A549 (cell line): Measurements from ENCODE around the gene SRPK2. TPM values are rescaled to one million over a fixed set of nuclear protein-coding genes. Genes with fewer than 3 reads are reported as not detected.
A peak's percentile ranks its signal among the peaks of the same experiment; 100 is the strongest.
"Not testable (repeated sequence)": the region's sequence is repeated elsewhere in the genome, so short reads cannot be mapped to it uniquely, and the experiment has no call there.

Source experiments
- ATAC-seq, 2 experiments: fragments of 200-7000 bp in 1 of 2; fragments of >200 bp in 1 of 2; cut with Nextera tagmentation in 1 of 2; cut with Tn5 transposase in 1 of 2; 3 replicates each; pipeline versions ENCODE4 v1.8.0 to v1.9.1; 2018 to 2020; ENCODE audit warnings: mild to moderate bottlenecking in 1 of 2, moderate library complexity in 1 of 2
- CTCF ChIA-PET: fragments of 300-600 bp; sonication (Branson Sonifier 250); formaldehyde crosslinking; extraction: SDS; loops from one replicate; lab custom pipeline; 2021; ENCODE audit warnings: antibody characterized with exemption, inconsistent platforms; lab: Yijun Ruan, JAX
- POLR2A ChIA-PET: fragments of 350-600 bp; formaldehyde crosslinking; extraction: SDS; loops from one replicate; lab custom pipeline; 2021; ENCODE audit warnings: antibody characterized with exemption, inconsistent platforms; lab: Yijun Ruan, JAX
- DNase-seq, 2 experiments: peaks; one replicate each; pipeline versions ENCODE4 v3.0.0 to v3.0.0-alpha.2; 2011 to 2016; ENCODE audit warnings: low read depth in 1 of 2, low spot score in 1 of 2
- FAIRE-seq: peaks from 2 replicates; lab custom pipeline; 2011; peaks lifted over from hg19 to GRCh38; lab: Jason Lieb, UNC
- H3K27ac ChIP-seq, 2 experiments: fragments of >200 bp; sonication (Bioruptor Twin); formaldehyde crosslinking; 3 replicates each; pipeline ENCODE4 v1.5.1; 2016 to 2017
- H3K4me1 ChIP-seq: fragments of >200 bp; sonication (Bioruptor Twin); formaldehyde crosslinking; 3 replicates; pipeline ENCODE4 v1.6.1; 2016
- H3K4me2 ChIP-seq: fragments of >200 bp; sonication (Bioruptor Twin); formaldehyde crosslinking; 3 replicates; pipeline ENCODE4 v1.6.1; 2016
- H3K4me3 ChIP-seq: fragments of >200 bp; sonication (Bioruptor Twin); formaldehyde crosslinking; 3 replicates; pipeline ENCODE4 v1.5.1; 2016
- H3K9me3 ChIP-seq: fragments of >200 bp; sonication (Bioruptor Twin); formaldehyde crosslinking; 3 replicates; pipeline ENCODE4 v1.6.1; 2016
- CBX2 ChIP-seq: fragments of 200-600 bp; sonication (generic); IDR thresholded peaks from 2 replicates; pipeline ENCODE4 v1.6.1; 2016; ENCODE audit warnings: low read depth, mild to moderate bottlenecking, borderline replicate concordance
- CHD2 ChIP-seq: fragments of 150-350 bp; IDR thresholded peaks from 2 replicates; pipeline ENCODE4 v1.6.1; 2014; ENCODE audit warnings: low read length; ENCODE audit not compliant: partially characterized antibody
- EHF ChIP-seq: fragments of 250-450 bp; sonication (Bioruptor Pico); IDR thresholded peaks from 2 replicates; pipeline ENCODE4 v1.5.0; 2020; ENCODE audit warnings: mild to moderate bottlenecking
- EHMT2 ChIP-seq: fragments of 200-600 bp; sonication (generic); IDR thresholded peaks from 2 replicates; pipeline ENCODE4 v1.6.1; 2016; ENCODE audit warnings: antibody characterized with exemption, low read depth, mild to moderate bottlenecking, moderate library complexity
- EP300 ChIP-seq, 2 experiments: fragments of >200 bp; sonication (Bioruptor Twin); formaldehyde crosslinking; IDR thresholded peaks; 2 replicates in 1 of 2; 3 replicates in 1 of 2; pipeline ENCODE4 v1.6.1; 2016 to 2017
- ESRRA ChIP-seq: fragments of 150-350 bp; IDR thresholded peaks from 2 replicates; pipeline ENCODE4 v1.6.1; 2014; ENCODE audit warnings: mild to moderate bottlenecking, low read length, borderline replicate concordance
- FOSL2 ChIP-seq, 2 experiments: fragments of 450-650 bp in 1 of 2; fragments of >200 bp in 1 of 2; sonication (Bioruptor Twin) in 1 of 2; formaldehyde crosslinking; IDR thresholded peaks; 2 replicates each; pipeline versions ENCODE4 v1.5.0 to v1.6.1; 2016 to 2020; ENCODE audit warnings: mild to moderate bottlenecking in 1 of 2, moderate library complexity in 1 of 2
- FOXS1 ChIP-seq: fragments of 250-450 bp; sonication (Bioruptor Pico); IDR thresholded peaks from 2 replicates; pipeline ENCODE4 v1.5.0; 2020; ENCODE audit warnings: mild to moderate bottlenecking, moderate library complexity
- GATA3 ChIP-seq: IDR thresholded peaks from 2 replicates; pipeline ENCODE4 v1.6.1; 2012; ENCODE audit warnings: borderline replicate concordance
- HDAC2 ChIP-seq: fragments of 200-600 bp; sonication (generic); IDR thresholded peaks from 2 replicates; pipeline ENCODE4 v1.6.1; 2016
- HOXA7 ChIP-seq: fragments of 250-450 bp; sonication (Bioruptor Pico); IDR thresholded peaks from 2 replicates; pipeline ENCODE4 v1.5.0; 2020; ENCODE audit warnings: mild to moderate bottlenecking, moderate library complexity
- KDM1A ChIP-seq: fragments of 200-600 bp; sonication (generic); IDR thresholded peaks from 2 replicates; pipeline ENCODE4 v1.6.1; 2016; ENCODE audit warnings: low read depth, mild to moderate bottlenecking
- NFE2L2 ChIP-seq: fragments of 150-350 bp; conservative IDR thresholded peaks from 2 replicates; pipeline ENCODE4 v1.6.1; 2014; ENCODE audit warnings: low read length
- RNF2 ChIP-seq: fragments of 200-600 bp; sonication (generic); IDR thresholded peaks from 2 replicates; pipeline ENCODE4 v1.6.1; 2016; ENCODE audit warnings: low read depth, mild to moderate bottlenecking, antibody characterized with exemption, moderate library complexity, borderline replicate concordance
- SMC3 ChIP-seq: fragments of >200 bp; sonication (Bioruptor Twin); formaldehyde crosslinking; IDR thresholded peaks from 3 replicates; pipeline ENCODE4 v1.6.1; 2018; ENCODE audit warnings: inconsistent platforms
- SREBF2 ChIP-seq: fragments of 450-650 bp; IDR thresholded peaks from 2 replicates; pipeline ENCODE4 v1.6.1; 2014; ENCODE audit warnings: mild to moderate bottlenecking, moderate library complexity
- WGBS: methylation state at CpG from one replicate; pipeline ENCODE4 v1.1.6; 2017; ENCODE audit errors: missing lambda C conversion rate; 5-methylcytosine and 5-hydroxymethylcytosine counted together
- polyA plus RNA-seq, 4 experiments: library from polyadenylated mRNA; depleted of rRNA in 3 of 4; stranded (reverse); fragments of >200 nt; fragmentation: RNase III in 1 of 4; extraction: RNeasy Plus Mini Kit Qiagen cat#74134 plus additional on column Dnase treatment in 1 of 4; gene quantifications; 2 replicates in 3 of 4; 3 replicates in 1 of 4; pipeline ENCODE4 v1.2.3, GENCODE V29; 2011 to 2017
- TF ChIP-seq, protein P1 (sequence below): fragments of >200 bp; sonication (Bioruptor Twin); formaldehyde crosslinking; IDR thresholded peaks from 2 replicates; pipeline ENCODE4 v1.6.1; 2016
- TF ChIP-seq, protein P2 (sequence below): fragments of 450-650 bp; IDR thresholded peaks from 2 replicates; pipeline ENCODE4 v1.6.1; 2014; ENCODE audit warnings: antibody characterized with exemption
- TF ChIP-seq, protein P3 (sequence below): IDR thresholded peaks from 2 replicates; pipeline ENCODE4 v1.6.1; 2012
- TF ChIP-seq, protein P4 (sequence below): fragments of 250-450 bp; sonication (Bioruptor Pico); IDR thresholded peaks from 2 replicates; pipeline ENCODE4 v1.5.0; 2021; ENCODE audit warnings: mild to moderate bottlenecking, moderate library complexity, borderline replicate concordance

SRPK2 gene
- polyA plus RNA-seq, 2 of the 4 experiments (the other 2 are of a cell fraction): 23.0 to 30.9 TPM

DNA sequence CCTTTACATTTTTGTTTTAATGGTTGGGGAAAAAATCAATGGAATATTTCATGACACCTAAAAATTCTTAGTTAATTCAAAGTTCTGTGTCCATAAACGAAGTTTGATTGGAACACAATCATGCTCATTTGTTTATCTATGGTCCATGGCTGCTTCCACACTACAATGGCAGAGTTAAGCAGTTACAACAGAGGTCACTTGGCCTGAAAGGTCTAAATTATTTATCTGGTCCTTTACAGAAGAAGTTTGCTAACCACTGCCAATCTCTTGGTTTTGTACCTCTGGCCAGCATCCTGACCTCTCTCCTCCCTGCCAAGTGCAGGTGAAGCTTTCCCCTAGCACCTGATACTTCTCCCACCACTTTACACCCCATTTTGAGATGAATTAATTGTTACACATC lies 61.5 kb downstream of the SRPK2 start:
- Histone ChIP-seq H3K4me2 (no peak overlapping the region), H3K4me1 (no peaks in the 10 kb centered on the region), H3K9me3 (no peaks in the 10 kb centered on the region), H3K27ac (no peak overlapping the region)
- DNase-seq (no peak), ATAC-seq (no peak), FAIRE-seq (no peak)
- WGBS: 58% methylated on average over 1 of the region's 1 CpG
- CTCF ChIA-PET: interaction anchor here (0.7 to 1.2 kb wide), 3 partner anchors 31 to 314 kb away, joined by 3 to 6 read pairs (median 3); no protein-coding TSS in a partner anchor
- TF ChIP-seq FOSL2 (IDR thresholded peaks at IDR 0.05) (no peak), FOSL2 (CRISPR knock-in tag; IDR thresholded peaks at IDR 0.05) (no peak)
- TF ChIP-seq, protein P1, sequence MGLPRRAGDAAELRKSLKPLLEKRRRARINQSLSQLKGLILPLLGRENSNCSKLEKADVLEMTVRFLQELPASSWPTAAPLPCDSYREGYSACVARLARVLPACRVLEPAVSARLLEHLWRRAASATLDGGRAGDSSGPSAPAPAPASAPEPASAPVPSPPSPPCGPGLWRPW: no peak
- TF ChIP-seq, all 56 proteins: peak for 0
- POLR2A ChIA-PET: interaction anchor here (0.6 kb wide), 1 partner anchor 69 kb away, joined by 3 read pairs; no protein-coding TSS in a partner anchor
- H3K4me3 ChIP-seq: no peak overlapping the region

DNA sequence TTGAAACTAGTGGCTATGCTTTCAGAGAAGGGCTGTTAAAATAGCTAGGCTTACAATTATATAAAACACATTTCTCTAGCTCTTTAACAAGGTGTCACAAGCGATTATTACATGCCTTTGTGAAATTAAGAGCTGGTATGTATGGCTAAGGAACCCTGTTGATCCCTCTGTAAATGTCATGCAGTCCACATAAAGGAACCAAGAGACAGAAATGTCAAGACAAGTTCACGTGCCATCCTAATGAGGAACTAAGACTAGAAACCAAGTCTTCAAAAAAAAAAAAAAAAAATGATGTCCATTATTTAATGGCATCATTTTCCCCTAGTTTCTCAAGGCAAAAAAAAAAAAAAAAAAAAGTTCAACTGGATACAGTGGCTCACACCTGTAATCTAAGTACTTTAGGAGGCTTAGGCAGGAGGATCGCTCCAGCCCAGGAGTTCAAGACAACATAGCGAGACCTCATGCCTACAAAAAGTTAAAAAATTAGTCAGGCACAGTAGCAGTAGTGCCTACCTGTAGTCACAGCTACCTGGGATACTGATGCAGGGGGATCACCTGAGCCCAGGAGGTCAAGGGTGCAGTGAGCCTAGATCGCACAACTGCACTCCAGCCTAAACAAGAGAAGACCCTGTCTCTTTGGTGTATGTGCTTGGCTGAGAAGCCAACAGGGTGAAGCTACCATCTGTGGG lies 63.4 kb downstream of the SRPK2 start:
- TF ChIP-seq, protein P2, sequence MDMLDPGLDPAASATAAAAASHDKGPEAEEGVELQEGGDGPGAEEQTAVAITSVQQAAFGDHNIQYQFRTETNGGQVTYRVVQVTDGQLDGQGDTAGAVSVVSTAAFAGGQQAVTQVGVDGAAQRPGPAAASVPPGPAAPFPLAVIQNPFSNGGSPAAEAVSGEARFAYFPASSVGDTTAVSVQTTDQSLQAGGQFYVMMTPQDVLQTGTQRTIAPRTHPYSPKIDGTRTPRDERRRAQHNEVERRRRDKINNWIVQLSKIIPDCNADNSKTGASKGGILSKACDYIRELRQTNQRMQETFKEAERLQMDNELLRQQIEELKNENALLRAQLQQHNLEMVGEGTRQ: no peak
- TF ChIP-seq HOXA7 (CRISPR knock-in tag) (no peak), SMC3 (no peak), EHMT2 (no peak), FOXS1 (no peak), NFE2L2 (no peak), GATA3 (no peak), HDAC2 (no peak), SREBF2 (no peak), FOSL2 (IDR thresholded peaks at IDR 0.05) (no peak), FOSL2 (CRISPR knock-in tag; IDR thresholded peaks at IDR 0.05) (no peak), CBX2 (no peak), EP300 (IDR thresholded peaks at IDR 0.05) (no peak)
- TF ChIP-seq, protein P3, sequence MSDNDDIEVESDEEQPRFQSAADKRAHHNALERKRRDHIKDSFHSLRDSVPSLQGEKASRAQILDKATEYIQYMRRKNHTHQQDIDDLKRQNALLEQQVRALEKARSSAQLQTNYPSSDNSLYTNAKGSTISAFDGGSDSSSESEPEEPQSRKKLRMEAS: no peak
- TF ChIP-seq, protein P4, sequence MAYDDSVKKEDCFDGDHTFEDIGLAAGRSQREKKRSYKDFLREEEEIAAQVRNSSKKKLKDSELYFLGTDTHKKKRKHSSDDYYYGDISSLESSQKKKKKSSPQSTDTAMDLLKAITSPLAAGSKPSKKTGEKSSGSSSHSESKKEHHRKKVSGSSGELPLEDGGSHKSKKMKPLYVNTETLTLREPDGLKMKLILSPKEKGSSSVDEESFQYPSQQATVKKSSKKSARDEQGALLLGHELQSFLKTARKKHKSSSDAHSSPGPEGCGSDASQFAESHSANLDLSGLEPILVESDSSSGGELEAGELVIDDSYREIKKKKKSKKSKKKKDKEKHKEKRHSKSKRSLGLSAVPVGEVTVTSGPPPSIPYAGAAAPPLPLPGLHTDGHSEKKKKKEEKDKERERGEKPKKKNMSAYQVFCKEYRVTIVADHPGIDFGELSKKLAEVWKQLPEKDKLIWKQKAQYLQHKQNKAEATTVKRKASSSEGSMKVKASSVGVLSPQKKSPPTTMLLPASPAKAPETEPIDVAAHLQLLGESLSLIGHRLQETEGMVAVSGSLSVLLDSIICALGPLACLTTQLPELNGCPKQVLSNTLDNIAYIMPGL (CRISPR knock-in tag): no peak
- H3K4me1 ChIP-seq: no peaks in the 10 kb centered on the region
- H3K27ac ChIP-seq: no peak overlapping the region
- no peak for FAIRE-seq
- no peak for DNase-seq
- CTCF ChIA-PET: interaction anchor here (1.0 to 1.1 kb wide), 3 partner anchors 11 to 184 kb away, joined by 3 to 4 read pairs (median 3); no protein-coding TSS in a partner anchor
- POLR2A ChIA-PET: no interaction called here
- WGBS: 88% methylated on average over 5 of the region's 5 CpGs
- H3K4me3 ChIP-seq: no peak overlapping the region
- H3K9me3 ChIP-seq: no peaks in the 10 kb centered on the region
- H3K4me2 ChIP-seq: no peak overlapping the region
- ATAC-seq: peak in 1 of 2 experiments; percentile 23; a peak in 1 of 6 replicates

DNA sequence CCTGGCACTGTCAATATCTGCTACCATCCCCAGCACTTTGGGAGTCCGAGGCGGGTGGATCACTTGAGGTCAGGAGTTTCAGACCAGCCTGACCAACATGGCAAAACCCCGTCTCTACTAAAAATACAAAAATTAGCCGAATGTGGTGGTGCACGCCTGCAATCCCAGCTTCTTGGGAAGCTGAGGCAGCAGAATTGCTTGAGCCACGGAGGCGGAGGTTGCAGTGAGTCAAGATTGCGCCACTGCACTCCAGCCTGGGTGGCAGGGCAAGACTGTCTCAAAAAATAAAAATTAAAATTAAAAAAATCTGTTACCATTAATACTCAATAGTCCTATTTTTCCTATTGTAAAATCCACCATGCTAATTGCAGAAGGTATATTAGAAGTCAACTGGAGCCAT lies 64.1 kb downstream of the SRPK2 start:
- CTCF ChIA-PET: interaction anchor here (1.0 to 1.2 kb wide), 3 partner anchors 10 to 110 kb away, joined by 3 to 4 read pairs (median 4); no protein-coding TSS in a partner anchor
- POLR2A ChIA-PET, H3K9me3 ChIP-seq, H3K4me3 ChIP-seq, DNase-seq, FAIRE-seq, ATAC-seq, H3K27ac ChIP-seq, H3K4me2 ChIP-seq, H3K4me1 ChIP-seq: not testable (repeated sequence)
- 95% methylated on average over 8 of the region's 8 CpGs for WGBS

DNA sequence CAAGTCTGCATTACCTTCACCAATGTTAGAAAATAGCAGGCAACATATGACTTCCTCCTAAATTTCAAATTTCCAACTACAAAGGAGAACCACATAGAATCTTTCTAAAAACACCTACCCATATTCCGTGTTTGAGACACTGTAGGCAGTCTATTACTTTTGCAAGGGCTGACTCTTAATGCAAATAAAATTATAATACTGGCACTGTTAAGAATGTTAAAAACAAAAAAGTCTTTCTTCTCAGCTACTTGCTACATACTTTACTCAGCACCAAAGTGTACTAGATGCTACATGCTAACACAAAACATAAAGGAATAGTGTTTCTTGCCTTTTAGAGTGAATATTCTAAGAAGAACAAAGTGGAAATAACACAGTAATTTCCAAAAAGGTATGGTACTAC lies 65.4 kb downstream of the SRPK2 start:
- Histone ChIP-seq H3K4me2 (no peak overlapping the region), H3K4me3 (no peak overlapping the region), H3K9me3 (no peaks in the 10 kb centered on the region), H3K27ac (no peak overlapping the region), H3K4me1 (no peaks in the 10 kb centered on the region)
- ChIA-PET CTCF (interaction anchor here (0.5 to 1.2 kb wide), 2 partner anchors 13 to 43 kb away, joined by 3 to 4 read pairs; no protein-coding TSS in a partner anchor), POLR2A (no interaction called here)
- FAIRE-seq (no peak), ATAC-seq (no peak), DNase-seq (no peak)
- 87% methylated on average over 1 of the region's 1 CpG for WGBS
- TF ChIP-seq RNF2: no peak
- TF ChIP-seq EP300 (IDR thresholded peaks at IDR 0.05): no peak
- no peak for TF ChIP-seq EHF (CRISPR knock-in tag)
- no peak for TF ChIP-seq KDM1A
- TF ChIP-seq, protein P3: no peak
- no peak for TF ChIP-seq ESRRA
- TF ChIP-seq, protein P4 (CRISPR knock-in tag): no peak
- TF ChIP-seq CHD2: no peak
